Hepatocyte (in vitro differentiated cells): Measurements from ENCODE around the gene DEPDC5. TPM values are rescaled to one million over a fixed set of nuclear protein-coding genes. Genes with fewer than 3 reads are reported as not detected.

Source experiments
- DNase-seq: peaks from one replicate; pipeline ENCODE4 v3.0.0-alpha.2; 2016; ENCODE audit warnings: low spot score
- H2AFZ ChIP-seq: fragments of 200-600 bp; sonication (generic); 2 replicates; pipeline ENCODE4 v1.6.0; 2016; ENCODE audit warnings: antibody characterized with exemption, mild to moderate bottlenecking
- H3K27ac ChIP-seq: fragments of 200-600 bp; sonication (generic); 2 replicates; pipeline ENCODE4 v1.5.1; 2016; ENCODE audit warnings: mild to moderate bottlenecking
- H3K27me3 ChIP-seq: fragments of 200-600 bp; sonication (generic); 2 replicates; pipeline ENCODE4 v1.6.1; 2016
- H3K36me3 ChIP-seq: fragments of 200-600 bp; sonication (generic); replicated peaks from 2 replicates; pipeline ENCODE4 v1.5.1; 2016; ENCODE audit warnings: low read depth; ENCODE audit not compliant: insufficient read depth
- H3K4me1 ChIP-seq: fragments of 200-600 bp; sonication (generic); 2 replicates; pipeline ENCODE4 v1.5.1; 2016; ENCODE audit warnings: mild to moderate bottlenecking, moderate library complexity; ENCODE audit not compliant: insufficient read depth
- H3K4me2 ChIP-seq: fragments of 200-600 bp; sonication (generic); 2 replicates; pipeline ENCODE4 v1.6.0; 2016
- H3K4me3 ChIP-seq: fragments of 200-600 bp; sonication (generic); 2 replicates; pipeline ENCODE4 v1.5.1; 2016; ENCODE audit warnings: mild to moderate bottlenecking
- H3K79me2 ChIP-seq: fragments of 200-600 bp; sonication (generic); 2 replicates; pipeline ENCODE4 v1.6.0; 2017; ENCODE audit warnings: mild to moderate bottlenecking
- H3K9me2 ChIP-seq: fragments of 200-600 bp; sonication (generic); replicated peaks from 2 replicates; pipeline ENCODE4 v1.6.0; 2017; ENCODE audit warnings: mild to moderate bottlenecking; ENCODE audit not compliant: insufficient read depth
- H3K9me3 ChIP-seq: fragments of 200-600 bp; sonication (generic); 2 replicates; pipeline ENCODE4 v1.5.1; 2016; ENCODE audit warnings: low read depth, mild to moderate bottlenecking
- H4K20me1 ChIP-seq: fragments of 200-600 bp; sonication (generic); 2 replicates; pipeline ENCODE4 v1.6.0; 2016; ENCODE audit warnings: mild to moderate bottlenecking; ENCODE audit not compliant: insufficient read depth, poor library complexity, severe bottlenecking
- EZH2 ChIP-seq: fragments of 200-600 bp; sonication (generic); IDR thresholded peaks from 2 replicates; pipeline ENCODE4 v1.6.1; 2016; ENCODE audit warnings: antibody characterized with exemption, mild to moderate bottlenecking, borderline replicate concordance
- EZH2phosphoT487 ChIP-seq: fragments of 200-600 bp; sonication (generic); IDR thresholded peaks from one replicate; pipeline ENCODE4 v1.6.1; 2018; ENCODE audit warnings: antibody characterized with exemption, mild to moderate bottlenecking, low read depth, moderate library complexity; ENCODE audit not compliant: unreplicated experiment, severe bottlenecking
- WGBS: methylation state at CpG from one replicate; pipeline ENCODE4 v1.1.6; 2016; ENCODE audit warnings: low lambda C conversion rate; ENCODE audit errors: missing lambda C conversion rate; 5-methylcytosine and 5-hydroxymethylcytosine counted together
- polyA plus RNA-seq: library from polyadenylated mRNA; unstranded; fragments of >200 nt; fragmentation: Nextera tagmentation; extraction: Ambion mirVana; gene quantifications from 2 replicates; pipeline ENCODE4 v1.2.1, GENCODE V29; 2016
- total RNA-seq: library from RNA; depleted of rRNA; stranded (reverse); fragments of >200 nt; gene quantifications from 2 replicates; pipeline ENCODE4 v1.2.3, GENCODE V29; 2014
- TF ChIP-seq, protein P1 (sequence below): fragments of 200-600 bp; sonication (generic); IDR thresholded peaks from 2 replicates; pipeline ENCODE4 v1.5.1; 2016; ENCODE audit warnings: antibody characterized with exemption, mild to moderate bottlenecking; ENCODE audit not compliant: poor library complexity

DEPDC5 gene
- total and polyA plus RNA-seq, 2 experiments from 2014 or later: 12.9 to 14.5 TPM

- no peaks in the 10 kb centered on the region for H4K20me1 ChIP-seq
- no peaks in the 10 kb centered on the region for H3K27me3 ChIP-seq
- WGBS: 98% methylated on average over 2 of the region's 2 CpGs
- no peaks in the 10 kb centered on the region for H3K9me2 ChIP-seq
- H2AFZ ChIP-seq: no peak overlapping the region
- no peak for TF ChIP-seq EZH2phosphoT487
- TF ChIP-seq EZH2: no peak
- TF ChIP-seq, protein P1, sequence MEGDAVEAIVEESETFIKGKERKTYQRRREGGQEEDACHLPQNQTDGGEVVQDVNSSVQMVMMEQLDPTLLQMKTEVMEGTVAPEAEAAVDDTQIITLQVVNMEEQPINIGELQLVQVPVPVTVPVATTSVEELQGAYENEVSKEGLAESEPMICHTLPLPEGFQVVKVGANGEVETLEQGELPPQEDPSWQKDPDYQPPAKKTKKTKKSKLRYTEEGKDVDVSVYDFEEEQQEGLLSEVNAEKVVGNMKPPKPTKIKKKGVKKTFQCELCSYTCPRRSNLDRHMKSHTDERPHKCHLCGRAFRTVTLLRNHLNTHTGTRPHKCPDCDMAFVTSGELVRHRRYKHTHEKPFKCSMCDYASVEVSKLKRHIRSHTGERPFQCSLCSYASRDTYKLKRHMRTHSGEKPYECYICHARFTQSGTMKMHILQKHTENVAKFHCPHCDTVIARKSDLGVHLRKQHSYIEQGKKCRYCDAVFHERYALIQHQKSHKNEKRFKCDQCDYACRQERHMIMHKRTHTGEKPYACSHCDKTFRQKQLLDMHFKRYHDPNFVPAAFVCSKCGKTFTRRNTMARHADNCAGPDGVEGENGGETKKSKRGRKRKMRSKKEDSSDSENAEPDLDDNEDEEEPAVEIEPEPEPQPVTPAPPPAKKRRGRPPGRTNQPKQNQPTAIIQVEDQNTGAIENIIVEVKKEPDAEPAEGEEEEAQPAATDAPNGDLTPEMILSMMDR: no peak
- no peak overlapping the region for H3K4me3 ChIP-seq
- H3K4me1 ChIP-seq: peaks cover 6% of the 10 kb centered on the region
- no peaks in the 10 kb centered on the region for H3K79me2 ChIP-seq
- H3K4me2 ChIP-seq: no peak overlapping the region
- DNase-seq: no peak
- no peak overlapping the region for H3K27ac ChIP-seq
- no peaks in the 10 kb centered on the region for H3K9me3 ChIP-seq
- no peaks in the 10 kb centered on the region for H3K36me3 ChIP-seq
Observed at GRCh38 chr22:31892080-31892433, 138.2 kb downstream of the DEPDC5 start.

DNA sequence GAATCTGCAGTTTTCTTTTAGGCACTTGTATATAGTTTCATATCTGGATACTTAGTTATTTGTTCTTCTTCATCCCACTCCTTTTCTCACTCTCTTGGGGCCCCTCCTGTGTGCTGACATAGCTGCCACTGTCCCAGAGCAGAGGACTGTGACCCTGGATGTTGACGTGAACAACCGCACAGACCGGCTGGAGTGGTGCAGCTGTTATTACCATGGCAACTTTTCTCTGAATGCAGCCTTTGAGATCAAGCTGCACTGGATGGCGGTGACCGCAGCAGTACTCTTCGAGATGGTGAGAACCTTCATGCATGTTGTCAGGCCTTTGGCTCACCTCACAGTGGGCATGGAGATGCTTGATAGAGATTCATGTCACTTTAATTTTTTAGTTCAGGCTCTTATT lies 139.6 kb downstream of the DEPDC5 start:
- WGBS: 55% methylated on average over 6 of the region's 6 CpGs
- H4K20me1 ChIP-seq: no peaks in the 10 kb centered on the region

DNA sequence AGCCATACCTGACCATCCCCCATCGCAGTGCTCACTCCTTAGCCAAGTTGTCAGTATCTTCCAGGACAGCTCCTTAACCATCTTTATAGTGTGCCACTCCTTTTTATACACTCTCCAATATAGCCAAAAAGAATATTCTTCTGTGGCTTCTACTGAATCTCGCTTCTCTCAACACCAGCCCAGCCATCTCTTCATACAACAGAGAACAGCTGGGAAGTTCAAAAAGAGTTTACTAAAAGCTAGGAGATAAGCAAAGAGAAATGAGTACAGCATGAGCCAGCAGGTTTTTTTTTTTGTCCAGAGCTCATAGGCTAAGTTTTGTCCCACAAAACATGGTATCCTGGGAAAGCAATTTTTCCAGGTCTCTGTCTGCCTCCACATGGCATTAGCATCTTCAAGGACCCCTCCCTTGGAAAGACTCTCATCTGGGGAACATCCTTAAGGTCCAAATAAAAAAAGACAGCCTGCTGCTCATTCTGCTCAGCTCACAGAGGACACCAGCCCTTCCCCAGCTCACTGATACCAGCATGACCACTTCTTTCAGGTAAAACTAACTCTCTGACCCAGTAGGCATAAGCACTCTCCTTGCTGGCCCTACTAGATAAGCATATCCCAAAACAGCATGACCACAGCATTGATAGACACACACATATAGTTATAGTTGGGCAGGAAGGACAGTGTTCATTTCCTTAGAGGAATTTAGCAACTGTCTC lies 141.7 kb downstream of the DEPDC5 start:
- no peaks in the 10 kb centered on the region for H3K79me2 ChIP-seq
- no peaks in the 10 kb centered on the region for H3K9me2 ChIP-seq
- WGBS: 88% methylated on average over 2 of the region's 2 CpGs
- H3K4me1 ChIP-seq: peaks cover 6% of the 10 kb centered on the region
- no peak overlapping the region for H2AFZ ChIP-seq
- H3K4me3 ChIP-seq: no peak overlapping the region
- H3K36me3 ChIP-seq: no peaks in the 10 kb centered on the region
- DNase-seq: no peak
- H3K27ac ChIP-seq: no peak overlapping the region
- no peaks in the 10 kb centered on the region for H3K27me3 ChIP-seq
- no peaks in the 10 kb centered on the region for H3K9me3 ChIP-seq
- H3K4me2 ChIP-seq: no peak overlapping the region
- TF ChIP-seq, protein P1: no peak
- no peak for TF ChIP-seq EZH2phosphoT487
- H4K20me1 ChIP-seq: no peaks in the 10 kb centered on the region

More for the DNA sequence above, 139.6 kb downstream of the DEPDC5 start:
- peak; percentile 64 for DNase-seq
- no peaks in the 10 kb centered on the region for H3K9me3 ChIP-seq
- H3K4me1 ChIP-seq: peaks cover 6% of the 10 kb centered on the region
- H3K27me3 ChIP-seq: no peaks in the 10 kb centered on the region
- TF ChIP-seq EZH2phosphoT487 (no peak), EZH2 (no peak)
- TF ChIP-seq, protein P1: no peak
- no peaks in the 10 kb centered on the region for H3K36me3 ChIP-seq
- no peak overlapping the region for H2AFZ ChIP-seq
- H3K9me2 ChIP-seq: no peaks in the 10 kb centered on the region
- peak overlapping the region; percentile 30 for H3K27ac ChIP-seq
- no peak overlapping the region for H3K4me2 ChIP-seq
- H3K79me2 ChIP-seq: no peaks in the 10 kb centered on the region
- H3K4me3 ChIP-seq: no peak overlapping the region
